GM12878 (cell line): ENCODE measurements around the gene KCTD2. TPM values are rescaled to one million over a fixed set of nuclear protein-coding genes. Genes with fewer than 3 reads are reported as not detected.
A peak's percentile ranks its signal among the peaks of the same experiment; 100 is the strongest.

Experiments used
- CBFB ChIP-seq: IDR thresholded peaks from 2 replicates; pipeline ENCODE4 v1.6.1; 2016; ENCODE audit warnings: antibody characterized with exemption, low read depth
- CREM ChIP-seq: IDR thresholded peaks from 2 replicates; pipeline ENCODE4 v1.6.1; 2014; ENCODE audit warnings: antibody characterized with exemption, low read depth
- HDAC2 ChIP-seq: fragments of 200-600 bp; sonication (generic); IDR thresholded peaks from 2 replicates; pipeline ENCODE4 v1.6.1; 2017
- IRF5 ChIP-seq: fragments of 450-650 bp; IDR thresholded peaks from 2 replicates; pipeline ENCODE4 v1.6.1; 2017; ENCODE audit warnings: borderline replicate concordance
- JUNB ChIP-seq: IDR thresholded peaks from 2 replicates; pipeline ENCODE4 v1.6.1; 2016; ENCODE audit warnings: antibody characterized with exemption, mild to moderate bottlenecking
- KAT2A ChIP-seq: conservative IDR thresholded peaks from 2 replicates; pipeline ENCODE4 v1.6.1; 2011; ENCODE audit warnings: low read depth, low read length; ENCODE audit not compliant: control insufficient read depth
- KDM1A ChIP-seq: fragments of 200-600 bp; sonication (generic); IDR thresholded peaks from 2 replicates; pipeline ENCODE4 v1.6.1; 2016; ENCODE audit warnings: borderline replicate concordance
- KLF5 ChIP-seq: fragments of 450-650 bp; IDR thresholded peaks from 2 replicates; pipeline ENCODE4 v1.6.1; 2014; ENCODE audit warnings: mild to moderate bottlenecking; ENCODE audit not compliant: partially characterized antibody
- MEF2A ChIP-seq: IDR thresholded peaks from 2 replicates; pipeline ENCODE4 v1.6.1; 2011; ENCODE audit warnings: low read depth, mild to moderate bottlenecking, low read length, moderate library complexity; ENCODE audit not compliant: insufficient read depth
- NFIC ChIP-seq: IDR thresholded peaks from 2 replicates; pipeline ENCODE4 v1.6.1; 2012; ENCODE audit warnings: low read depth, mild to moderate bottlenecking, inconsistent platforms, low read length, moderate library complexity
- NFXL1 ChIP-seq: fragments of 450-650 bp; IDR thresholded peaks from 2 replicates; pipeline ENCODE4 v1.6.1; 2017; ENCODE audit warnings: antibody characterized with exemption, mild to moderate bottlenecking, borderline replicate concordance
- POU2F2 ChIP-seq: IDR thresholded peaks from 3 replicates; pipeline ENCODE4 v1.6.1; 2011; ENCODE audit warnings: low read depth, mild to moderate bottlenecking, low read length, borderline replicate concordance
- RAD21 ChIP-seq: IDR thresholded peaks from 2 replicates; pipeline ENCODE4 v1.6.1; 2011; ENCODE audit warnings: mild to moderate bottlenecking, low read depth, low read length, moderate library complexity; ENCODE audit not compliant: insufficient read depth
- RAD51 ChIP-seq: fragments of 450-650 bp; IDR thresholded peaks from 2 replicates; pipeline ENCODE4 v1.6.1; 2016; ENCODE audit warnings: moderate library complexity, mild to moderate bottlenecking, inconsistent platforms
- RBBP5 ChIP-seq: fragments of 200-600 bp; sonication (generic); conservative IDR thresholded peaks from 2 replicates; pipeline ENCODE4 v1.6.1; 2016
- TARDBP ChIP-seq: IDR thresholded peaks from 2 replicates; pipeline ENCODE4 v1.6.1; 2016; ENCODE audit warnings: borderline replicate concordance
- YBX1 ChIP-seq: fragments of 450-650 bp; IDR thresholded peaks from 2 replicates; pipeline ENCODE4 v1.6.1; 2016; ENCODE audit warnings: antibody characterized with exemption
- ZBED1 ChIP-seq: IDR thresholded peaks from 2 replicates; pipeline ENCODE4 v1.6.1; 2016; ENCODE audit warnings: borderline replicate concordance
- polyA plus RNA-seq, 11 experiments: library from polyadenylated mRNA; depleted of rRNA in 4 of 11; unstranded in 6 of 11; stranded (reverse) in 5 of 11; fragments of >200 nt; fragmentation: Nextera tagmentation in 4 of 11; fragmentation: Illumina TruSeq in 1 of 11; extraction: Ambion mirVana in 4 of 11; extraction: Trizol in 1 of 11; gene quantifications; 1 replicate in 1 of 11; 2 replicates in 10 of 11; pipeline versions ENCODE4 v1.2.1 to v1.2.3, GENCODE V29; 2011 to 2016; ENCODE audit warnings: inconsistent platforms in 2 of 11, missing spikeins in 2 of 11, low read depth in 1 of 11
- total RNA-seq, 4 experiments: library from RNA; depleted of rRNA in 3 of 4; stranded (reverse); fragments of >200 nt in 3 of 4; fragmentation: Illumina TruSeq in 1 of 4; extraction: Trizol in 1 of 4; gene quantifications; 2 replicates each; pipeline versions ENCODE4 v1.2.1 to v1.2.3, GENCODE V29; 2013 to 2021
- TF ChIP-seq, protein P1 (sequence below): fragments of 450-650 bp; conservative IDR thresholded peaks from 2 replicates; pipeline ENCODE4 v1.6.1; 2017; ENCODE audit warnings: mild to moderate bottlenecking, moderate library complexity
- TF ChIP-seq, protein P2 (sequence below), 3 experiments: IDR thresholded peaks in 2 of 3; conservative IDR thresholded peaks in 1 of 3; 2 replicates each; pipeline ENCODE4 v1.5.1; 2011; ENCODE audit warnings: low read depth in 3 of 3, low read length in 3 of 3, mild to moderate bottlenecking in 3 of 3, control low read depth in 2 of 3, moderate library complexity in 2 of 3, inconsistent platforms in 1 of 3, mixed read lengths in 1 of 3; ENCODE audit not compliant: control insufficient read depth in 2 of 3, insufficient read depth in 1 of 3; ENCODE audit errors: extremely low read depth in 1 of 3
- TF ChIP-seq, protein P3 (sequence below): IDR thresholded peaks from 2 replicates; pipeline ENCODE4 v1.6.1; 2011; ENCODE audit warnings: low read depth, mild to moderate bottlenecking, low read length, moderate library complexity, borderline replicate concordance; ENCODE audit errors: extremely low read depth
- TF ChIP-seq, protein P4 (sequence below): fragments of 450-650 bp; IDR thresholded peaks from 2 replicates; pipeline ENCODE4 v1.6.1; 2017; ENCODE audit warnings: mild to moderate bottlenecking, low read depth, inconsistent platforms; ENCODE audit not compliant: poor library complexity, severe bottlenecking

The KCTD2 gene
- total and polyA plus RNA-seq, 10 of the 15 experiments (the other 5 are each of a cell fraction or from before 2014, with no cell fraction given), result 1.5 to 27.5 (median 13.7) TPM

DNA sequence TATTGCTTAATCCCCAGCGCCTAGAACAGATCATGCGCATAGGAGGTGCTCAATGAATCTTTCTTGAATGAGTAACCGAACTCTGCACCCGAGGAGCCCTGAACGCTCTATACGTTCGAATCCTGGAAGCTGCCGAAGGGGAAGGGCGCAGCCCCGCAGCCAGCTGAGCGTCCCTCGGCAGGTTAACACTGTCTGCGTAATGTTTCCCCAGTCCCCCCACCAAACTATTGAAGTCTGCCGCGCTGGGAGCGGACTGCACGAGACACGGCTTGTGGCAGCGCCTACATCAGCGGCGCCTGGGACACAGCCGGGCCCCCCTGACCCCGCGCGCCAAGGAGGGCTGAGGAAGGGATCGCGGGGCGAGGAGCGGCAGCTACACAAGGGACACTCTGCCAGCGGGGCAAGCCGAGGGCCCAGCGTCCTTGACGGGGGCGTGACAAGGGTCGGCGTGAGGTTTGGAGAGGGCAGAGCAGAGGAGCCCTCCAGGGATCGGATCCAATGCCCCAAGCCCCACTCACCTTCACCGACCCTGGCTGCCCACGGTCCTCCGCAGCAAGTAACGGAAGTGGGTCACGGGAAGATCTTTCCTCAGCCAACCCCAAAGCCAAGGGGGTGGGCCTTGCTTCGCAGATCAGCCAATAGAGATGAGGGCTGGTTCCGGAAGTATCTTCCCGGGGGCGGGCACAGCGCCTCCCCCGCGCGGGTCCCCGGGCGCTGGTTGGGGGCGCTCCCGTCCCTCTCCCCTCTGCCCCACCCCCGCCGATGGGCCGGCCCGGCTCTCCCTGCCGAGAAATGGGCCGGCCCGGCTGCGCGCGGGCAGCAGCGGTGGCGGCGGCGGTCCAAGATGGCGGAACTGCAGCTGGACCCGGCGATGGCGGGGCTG, at the start of gene KCTD2, which contains the start of gene ATP5PD (continued):
- TF ChIP-seq, protein P1, sequence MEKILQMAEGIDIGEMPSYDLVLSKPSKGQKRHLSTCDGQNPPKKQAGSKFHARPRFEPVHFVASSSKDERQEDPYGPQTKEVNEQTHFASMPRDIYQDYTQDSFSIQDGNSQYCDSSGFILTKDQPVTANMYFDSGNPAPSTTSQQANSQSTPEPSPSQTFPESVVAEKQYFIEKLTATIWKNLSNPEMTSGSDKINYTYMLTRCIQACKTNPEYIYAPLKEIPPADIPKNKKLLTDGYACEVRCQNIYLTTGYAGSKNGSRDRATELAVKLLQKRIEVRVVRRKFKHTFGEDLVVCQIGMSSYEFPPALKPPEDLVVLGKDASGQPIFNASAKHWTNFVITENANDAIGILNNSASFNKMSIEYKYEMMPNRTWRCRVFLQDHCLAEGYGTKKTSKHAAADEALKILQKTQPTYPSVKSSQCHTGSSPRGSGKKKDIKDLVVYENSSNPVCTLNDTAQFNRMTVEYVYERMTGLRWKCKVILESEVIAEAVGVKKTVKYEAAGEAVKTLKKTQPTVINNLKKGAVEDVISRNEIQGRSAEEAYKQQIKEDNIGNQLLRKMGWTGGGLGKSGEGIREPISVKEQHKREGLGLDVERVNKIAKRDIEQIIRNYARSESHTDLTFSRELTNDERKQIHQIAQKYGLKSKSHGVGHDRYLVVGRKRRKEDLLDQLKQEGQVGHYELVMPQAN, result peak; percentile 80
- TF ChIP-seq, protein P2, sequence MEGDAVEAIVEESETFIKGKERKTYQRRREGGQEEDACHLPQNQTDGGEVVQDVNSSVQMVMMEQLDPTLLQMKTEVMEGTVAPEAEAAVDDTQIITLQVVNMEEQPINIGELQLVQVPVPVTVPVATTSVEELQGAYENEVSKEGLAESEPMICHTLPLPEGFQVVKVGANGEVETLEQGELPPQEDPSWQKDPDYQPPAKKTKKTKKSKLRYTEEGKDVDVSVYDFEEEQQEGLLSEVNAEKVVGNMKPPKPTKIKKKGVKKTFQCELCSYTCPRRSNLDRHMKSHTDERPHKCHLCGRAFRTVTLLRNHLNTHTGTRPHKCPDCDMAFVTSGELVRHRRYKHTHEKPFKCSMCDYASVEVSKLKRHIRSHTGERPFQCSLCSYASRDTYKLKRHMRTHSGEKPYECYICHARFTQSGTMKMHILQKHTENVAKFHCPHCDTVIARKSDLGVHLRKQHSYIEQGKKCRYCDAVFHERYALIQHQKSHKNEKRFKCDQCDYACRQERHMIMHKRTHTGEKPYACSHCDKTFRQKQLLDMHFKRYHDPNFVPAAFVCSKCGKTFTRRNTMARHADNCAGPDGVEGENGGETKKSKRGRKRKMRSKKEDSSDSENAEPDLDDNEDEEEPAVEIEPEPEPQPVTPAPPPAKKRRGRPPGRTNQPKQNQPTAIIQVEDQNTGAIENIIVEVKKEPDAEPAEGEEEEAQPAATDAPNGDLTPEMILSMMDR (IDR thresholded peaks at IDR 0.05 in 2 of 3, conservative IDR thresholded peaks at IDR 0.05 in 1 of 3; ENCODE audit: control insufficient read depth in 2 of 3, extremely low read depth in 1 of 3, insufficient read depth in 1 of 3, low read depth in 3 of 3, low read length in 3 of 3), result 0 out of 6 replicates have a peak, but pooled peaks of 1 of the 3 experiments have one; percentile 6
- TF ChIP-seq, protein P3, sequence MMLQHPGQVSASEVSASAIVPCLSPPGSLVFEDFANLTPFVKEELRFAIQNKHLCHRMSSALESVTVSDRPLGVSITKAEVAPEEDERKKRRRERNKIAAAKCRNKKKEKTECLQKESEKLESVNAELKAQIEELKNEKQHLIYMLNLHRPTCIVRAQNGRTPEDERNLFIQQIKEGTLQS, result no peak
- TF ChIP-seq RAD21 (no peak), NFXL1 (no peak), KDM1A (no peak), RBBP5 (no peak), HDAC2 (no peak), YBX1 (no peak), IRF5 (no peak), POU2F2 (0 out of 3 replicates have a peak, but pooled peaks have one; percentile 8), CREM (peak; percentile 63), KLF5 (peak; percentile 94), NFIC (no peak), RAD51 (no peak), JUNB (no peak), TARDBP (peak; percentile 60; the same call in 1 of the 2 replicates), CBFB (0 out of 2 replicates have a peak, but pooled peaks have one; percentile 19), ZBED1 (no peak), MEF2A (no peak), KAT2A (no peak)
- TF ChIP-seq, protein P4, sequence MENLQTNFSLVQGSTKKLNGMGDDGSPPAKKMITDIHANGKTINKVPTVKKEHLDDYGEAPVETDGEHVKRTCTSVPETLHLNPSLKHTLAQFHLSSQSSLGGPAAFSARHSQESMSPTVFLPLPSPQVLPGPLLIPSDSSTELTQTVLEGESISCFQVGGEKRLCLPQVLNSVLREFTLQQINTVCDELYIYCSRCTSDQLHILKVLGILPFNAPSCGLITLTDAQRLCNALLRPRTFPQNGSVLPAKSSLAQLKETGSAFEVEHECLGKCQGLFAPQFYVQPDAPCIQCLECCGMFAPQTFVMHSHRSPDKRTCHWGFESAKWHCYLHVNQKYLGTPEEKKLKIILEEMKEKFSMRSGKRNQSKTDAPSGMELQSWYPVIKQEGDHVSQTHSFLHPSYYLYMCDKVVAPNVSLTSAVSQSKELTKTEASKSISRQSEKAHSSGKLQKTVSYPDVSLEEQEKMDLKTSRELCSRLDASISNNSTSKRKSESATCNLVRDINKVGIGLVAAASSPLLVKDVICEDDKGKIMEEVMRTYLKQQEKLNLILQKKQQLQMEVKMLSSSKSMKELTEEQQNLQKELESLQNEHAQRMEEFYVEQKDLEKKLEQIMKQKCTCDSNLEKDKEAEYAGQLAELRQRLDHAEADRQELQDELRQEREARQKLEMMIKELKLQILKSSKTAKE, result no peak
